ENCODE results near the gene GOSR1. TPM values are rescaled to one million over a fixed set of nuclear protein-coding genes. Genes with fewer than 3 reads are reported as not detected.
"Not testable (repeated sequence)": the region's sequence is repeated elsewhere in the genome, so short reads cannot be mapped to it uniquely, and the experiment has no call there.

GOSR1 gene
- total RNA-seq, 1 donor from 2014 or later, result 47.5 TPM

- no peaks in the 10 kb centered on the region for H3K9me3 Mint-ChIP-seq (ENCODE audit: low read depth)
- H3K27ac Mint-ChIP-seq (ENCODE audit: unreplicated experiment), result peak overlapping the region; percentile 41
- no peak for TF ChIP-seq CTCF (IDR thresholded peaks at IDR 0.05)
- no peaks in the 10 kb centered on the region for H3K27me3 Mint-ChIP-seq (ENCODE audit: low read depth)
- no peak overlapping the region for H3K4me3 Mint-ChIP-seq (ENCODE audit: unreplicated experiment)
- no peak for DNase-seq (ENCODE audit: low spot score)
- H3K36me3 Mint-ChIP-seq (ENCODE audit: low read depth), result peaks cover 13% of the 10 kb centered on the region
- peaks cover 22% of the 10 kb centered on the region for H3K4me1 Mint-ChIP-seq (ENCODE audit: low read depth)
Measured at GRCh38 chr17:30524847-30525246, 47.6 kb downstream of the GOSR1 start.

GRCh38 chr17:30526401-30526800, 49.2 kb downstream of the GOSR1 start:
- Mint-ChIP-seq H3K9me3 (ENCODE audit: low read depth) (no peaks in the 10 kb centered on the region), H3K27ac (ENCODE audit: unreplicated experiment) (no peak overlapping the region), H3K4me1 (ENCODE audit: low read depth) (peaks cover 11% of the 10 kb centered on the region), H3K4me3 (ENCODE audit: unreplicated experiment) (no peak overlapping the region), H3K36me3 (ENCODE audit: low read depth) (peaks cover 13% of the 10 kb centered on the region), H3K27me3 (ENCODE audit: low read depth) (no peaks in the 10 kb centered on the region)
- TF ChIP-seq CTCF (IDR thresholded peaks at IDR 0.05), result no peak
- no peak for DNase-seq (ENCODE audit: low spot score)

GRCh38 chr17:30528701-30529100, 51.5 kb downstream of the GOSR1 start:
- not testable (repeated sequence) for H3K36me3 Mint-ChIP-seq (ENCODE audit: low read depth); H3K9me3 Mint-ChIP-seq (ENCODE audit: low read depth); H3K27ac Mint-ChIP-seq (ENCODE audit: unreplicated experiment); H3K27me3 Mint-ChIP-seq (ENCODE audit: low read depth); H3K4me3 Mint-ChIP-seq (ENCODE audit: unreplicated experiment); DNase-seq (ENCODE audit: low spot score)
- peaks cover 11% of the 10 kb centered on the region for H3K4me1 Mint-ChIP-seq (ENCODE audit: low read depth)

GRCh38 chr17:30530346-30531025, 53.3 kb downstream of the GOSR1 start:
- H3K4me3 Mint-ChIP-seq (ENCODE audit: unreplicated experiment), result no peak overlapping the region
- no peak for TF ChIP-seq CTCF (IDR thresholded peaks at IDR 0.05)
- H3K9me3 Mint-ChIP-seq (ENCODE audit: low read depth), result no peaks in the 10 kb centered on the region
- H3K36me3 Mint-ChIP-seq (ENCODE audit: low read depth), result no peaks in the 10 kb centered on the region
- H3K4me1 Mint-ChIP-seq (ENCODE audit: low read depth), result no peaks in the 10 kb centered on the region
- no peak for DNase-seq (ENCODE audit: low spot score)
- H3K27me3 Mint-ChIP-seq (ENCODE audit: low read depth), result no peaks in the 10 kb centered on the region
- no peak overlapping the region for H3K27ac Mint-ChIP-seq (ENCODE audit: unreplicated experiment)

GRCh38 chr17:30532871-30533270, 55.7 kb downstream of the GOSR1 start:
- DNase-seq (ENCODE audit: low spot score), result no peak
- no peak for TF ChIP-seq CTCF (IDR thresholded peaks at IDR 0.05)
- Mint-ChIP-seq H3K27me3 (ENCODE audit: low read depth) (no peaks in the 10 kb centered on the region), H3K27ac (ENCODE audit: unreplicated experiment) (no peak overlapping the region), H3K4me3 (ENCODE audit: unreplicated experiment) (no peak overlapping the region), H3K4me1 (ENCODE audit: low read depth) (no peaks in the 10 kb centered on the region), H3K9me3 (ENCODE audit: low read depth) (no peaks in the 10 kb centered on the region), H3K36me3 (ENCODE audit: low read depth) (no peaks in the 10 kb centered on the region)

GRCh38 chr17:30534298-30534697, 57.1 kb downstream of the GOSR1 start:
- no peaks in the 10 kb centered on the region for H3K4me1 Mint-ChIP-seq (ENCODE audit: low read depth)
- no peak overlapping the region for H3K27ac Mint-ChIP-seq (ENCODE audit: unreplicated experiment)
- no peaks in the 10 kb centered on the region for H3K36me3 Mint-ChIP-seq (ENCODE audit: low read depth)
- H3K4me3 Mint-ChIP-seq (ENCODE audit: unreplicated experiment), result no peak overlapping the region
- no peaks in the 10 kb centered on the region for H3K9me3 Mint-ChIP-seq (ENCODE audit: low read depth)
- H3K27me3 Mint-ChIP-seq (ENCODE audit: low read depth), result no peaks in the 10 kb centered on the region
- DNase-seq (ENCODE audit: low spot score), result no peak
- TF ChIP-seq CTCF (IDR thresholded peaks at IDR 0.05), result no peak

All from chondrocyte (in vitro differentiated cells).